ENCODE data around the gene FASTKD2. TPM values are rescaled to one million over a fixed set of nuclear protein-coding genes. Genes with fewer than 3 reads are reported as not detected.
A peak's percentile ranks its signal among the peaks of the same experiment; 100 is the strongest.
"Not testable (repeated sequence)": the region's sequence is repeated elsewhere in the genome, so short reads cannot be mapped to it uniquely, and the experiment has no call there.

FASTKD2 gene
- total RNA-seq, 1 donor from 2014 or later = 36.1 TPM

GRCh38 chr2:206783718-206784117, 18.3 kb downstream of the FASTKD2 start:
- intact Hi-C loops (cut with DNase I) = loop anchor here (5.0 kb wide), 1 partner anchor 91 kb away; no protein-coding TSS in a partner anchor
- ATAC-seq = no peak
- DNase-seq (ENCODE audit: missing footprints) = no peak

GRCh38 chr2:206784559-206785353, 19.4 kb downstream of the FASTKD2 start:
- ATAC-seq (no peak), DNase-seq (ENCODE audit: missing footprints) (no peak)
- intact Hi-C loops (cut with DNase I) = loop anchor here (5.0 kb wide), 1 partner anchor 92 kb away; no protein-coding TSS in a partner anchor

DNA sequence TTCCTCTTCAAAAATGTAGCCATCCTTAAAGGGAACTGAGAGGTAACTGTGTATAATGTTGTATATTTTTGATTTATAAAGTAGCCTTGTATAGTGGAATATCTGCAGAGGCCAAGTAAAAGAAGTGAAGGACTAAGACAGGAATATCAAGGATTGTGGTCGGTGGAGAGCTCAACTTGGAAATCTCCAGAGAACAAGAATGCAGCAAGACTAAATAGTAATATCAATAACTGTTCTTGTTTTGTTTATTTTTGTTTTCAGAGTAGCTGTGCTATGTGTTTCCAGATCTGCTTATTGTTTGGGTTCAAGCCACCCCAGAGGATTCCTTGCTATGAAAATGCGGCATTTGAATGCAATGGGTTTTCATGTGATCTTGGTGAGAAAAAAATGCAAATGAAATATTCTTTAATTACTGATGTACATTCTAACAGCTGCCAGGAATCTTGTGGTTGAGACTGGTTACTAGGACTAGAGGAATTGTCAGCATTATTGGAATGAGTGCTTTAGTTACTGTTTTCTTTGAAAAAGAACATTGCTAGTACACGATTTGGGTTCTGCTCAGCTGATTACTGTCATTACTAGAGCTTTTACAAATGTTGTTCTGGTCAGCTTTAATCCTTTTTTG, 25.0 kb downstream of the FASTKD2 start:
- intact Hi-C loops (cut with DNase I) = no loop called here
- DNase-seq (ENCODE audit: missing footprints) (no peak), ATAC-seq (no peak)

GRCh38 chr2:206792645-206793044, 27.2 kb downstream of the FASTKD2 start:
- DNase-seq (ENCODE audit: missing footprints) = no peak
- intact Hi-C loops (cut with DNase I) = no loop called here
- ATAC-seq = no peak

GRCh38 chr2:206797376-206797775, 32.0 kb downstream of the FASTKD2 start:
- intact Hi-C loops (cut with DNase I) = no loop called here
- no peak for DNase-seq (ENCODE audit: missing footprints)
- peak; percentile 25 for ATAC-seq

GRCh38 chr2:206798000-206798399, 32.6 kb downstream of the FASTKD2 start:
- no peak for ATAC-seq
- intact Hi-C loops (cut with DNase I) = no loop called here
- no peak for DNase-seq (ENCODE audit: missing footprints)

DNA sequence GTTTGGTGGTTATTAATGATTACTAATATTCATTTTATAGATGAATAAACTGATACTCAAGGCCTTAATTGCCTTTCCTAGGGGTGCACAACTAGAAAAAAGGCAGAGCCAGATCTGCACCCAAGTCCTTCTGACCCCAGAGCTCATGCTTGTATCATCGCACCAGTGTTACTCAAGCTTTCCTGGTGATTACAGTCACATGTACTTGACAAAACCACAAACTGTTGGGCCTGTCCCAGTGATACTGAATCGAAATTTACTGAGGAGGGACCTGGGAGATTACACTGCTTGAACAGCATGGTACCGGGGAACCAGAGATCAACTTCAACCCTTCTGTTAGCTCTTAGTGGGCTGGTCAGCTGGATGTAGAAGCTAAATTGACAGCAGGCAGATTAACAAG, 33.7 kb downstream of the FASTKD2 start:
- DNase-seq (ENCODE audit: missing footprints) (no peak), ATAC-seq (peak; percentile 25)
- intact Hi-C loops (cut with DNase I) = no loop called here

GRCh38 chr2:206800506-206801417, 35.4 kb downstream of the FASTKD2 start:
- peak; percentile 51 for DNase-seq (ENCODE audit: missing footprints)
- intact Hi-C loops (cut with DNase I) = loop anchor here (1.0 to 10.0 kb wide), 5 partner anchors 57 to 675 kb away; partner anchors contain the start of gene KLF7

GRCh38 chr2:206801418-206802189, 36.2 kb downstream of the FASTKD2 start:
- intact Hi-C loops (cut with DNase I) = loop anchor here (2.0 to 10.0 kb wide), 3 partner anchors 56 to 363 kb away; partner anchors contain the start of gene KLF7
- ATAC-seq (no peak), DNase-seq (ENCODE audit: missing footprints) (no peak)

More at GRCh38 chr2:206800506-206801417, 35.4 kb downstream of the FASTKD2 start:
- ATAC-seq = peak; percentile 70

- intact Hi-C loops (cut with DNase I) = loop anchor here (5.0 to 10.0 kb wide), 2 partner anchors 54 to 362 kb away; partner anchors contain the start of gene KLF7
- no peak for DNase-seq (ENCODE audit: missing footprints)
- no peak for ATAC-seq
Observed at GRCh38 chr2:206802654-206803514, 37.5 kb downstream of the FASTKD2 start.

DNA sequence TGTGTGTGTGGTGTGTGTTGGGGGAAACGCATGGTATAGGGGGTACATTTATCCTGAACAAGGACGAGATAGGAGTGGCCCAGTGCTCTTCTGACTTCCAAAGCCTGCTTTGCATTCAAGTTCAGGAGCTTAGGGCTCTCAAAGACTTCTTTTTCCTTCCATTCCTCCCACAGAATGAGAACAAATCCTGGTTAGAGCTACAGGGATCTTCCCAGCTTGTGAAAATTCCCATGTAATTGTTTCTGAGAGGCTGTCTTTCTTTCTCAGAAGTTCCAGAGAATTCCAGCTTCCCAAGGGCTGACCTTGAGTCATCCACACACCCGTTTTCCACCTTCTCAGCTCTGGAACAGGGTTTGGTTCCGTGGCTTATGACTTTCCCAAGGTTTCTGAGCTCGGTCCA, 38.9 kb downstream of the FASTKD2 start:
- intact Hi-C loops (cut with DNase I) = loop anchor here (5.0 to 10.0 kb wide), 2 partner anchors 53 to 360 kb away; partner anchors contain the start of gene KLF7
- no peak for DNase-seq (ENCODE audit: missing footprints)
- no peak for ATAC-seq

GRCh38 chr2:206805887-206806607, 40.6 kb downstream of the FASTKD2 start:
- intact Hi-C loops (cut with DNase I) = loop anchor here (10.0 kb wide), 1 partner anchor 359 kb away; the partner anchor contains the start of gene KLF7
- DNase-seq (ENCODE audit: missing footprints) = no peak
- ATAC-seq = no peak

- not testable (repeated sequence) for ATAC-seq; DNase-seq (ENCODE audit: missing footprints)
- intact Hi-C loops (cut with DNase I) = loop anchor here (10.0 kb wide), 1 partner anchor 357 kb away; the partner anchor contains the start of gene KLF7
Observed at GRCh38 chr2:206807624-206808023, 42.2 kb downstream of the FASTKD2 start.

DNA sequence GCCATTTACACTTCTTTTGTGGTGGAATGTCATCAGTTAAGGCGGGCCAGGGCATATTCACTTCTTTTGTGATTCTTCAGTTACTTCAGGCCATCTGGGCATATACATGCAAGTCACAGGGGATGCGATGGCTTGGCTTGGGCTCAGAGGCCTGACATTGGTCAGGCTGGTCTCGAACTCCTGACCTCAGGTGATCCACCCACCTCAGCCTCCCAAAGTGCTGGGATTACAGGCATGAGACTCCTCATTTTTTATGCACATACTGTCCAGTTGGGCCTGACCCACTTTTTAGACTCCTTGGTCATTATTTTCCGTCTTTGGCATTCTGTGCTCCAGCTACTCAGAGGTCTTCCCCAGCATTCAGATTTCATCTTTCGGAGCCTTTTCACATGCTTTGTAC, 47.1 kb downstream of the FASTKD2 start:
- DNase-seq (ENCODE audit: missing footprints); ATAC-seq; intact Hi-C loops (cut with DNase I): not testable (repeated sequence)

GRCh38 chr2:206814498-206814897, 49.1 kb downstream of the FASTKD2 start:
- intact Hi-C loops (cut with DNase I) = no loop called here
- DNase-seq (ENCODE audit: missing footprints) = no peak
- ATAC-seq = no peak

GRCh38 chr2:206820807-206821206, 55.4 kb downstream of the FASTKD2 start:
- DNase-seq (ENCODE audit: missing footprints) (no peak), ATAC-seq (no peak)
- intact Hi-C loops (cut with DNase I) = no loop called here

Data from Right ventricle myocardium inferior (tissue), 1 donor.